GM12873 (cell line): ENCODE results near the gene REG1B.
A peak's percentile ranks its signal among the peaks of the same experiment; 100 is the strongest.

Experiments used
- TF ChIP-seq, protein P1 (sequence below): IDR thresholded peaks from 2 replicates; pipeline ENCODE4 v1.5.1; 2012; ENCODE audit warnings: low read depth, mild to moderate bottlenecking, moderate library complexity, low read length, control low read depth; ENCODE audit not compliant: insufficient read depth; ENCODE audit errors: missing control alignments

REG1B gene

DNA sequence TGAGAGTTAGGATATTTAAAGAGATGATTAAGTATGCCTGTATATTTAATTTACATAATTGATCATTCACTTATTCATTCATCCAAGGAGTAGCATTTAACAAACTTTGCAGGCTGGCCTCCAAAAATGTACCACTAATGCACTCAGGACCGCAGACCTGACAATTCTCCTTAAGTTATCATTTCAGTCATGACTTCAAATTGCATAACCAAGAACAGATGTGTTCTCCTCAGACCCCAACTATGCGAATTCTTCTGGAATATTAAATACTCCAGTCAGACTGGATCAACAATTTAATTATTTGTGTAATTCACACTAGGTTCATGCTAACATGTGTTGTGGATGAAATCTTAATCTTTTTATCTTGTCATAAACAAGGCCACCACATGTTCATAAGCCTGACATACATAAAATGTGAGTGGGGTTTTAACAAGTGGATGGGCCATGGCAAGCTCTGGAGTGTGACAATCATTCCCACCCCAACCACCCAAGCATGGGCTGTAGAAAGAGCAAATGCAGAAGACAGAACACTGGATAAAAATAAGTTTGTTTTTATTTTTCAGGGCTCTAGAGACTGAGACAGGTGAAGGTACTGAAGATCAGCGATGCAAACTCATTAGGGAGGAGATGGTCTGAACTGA is 3.2 kb downstream of the REG1B start:
- TF ChIP-seq, protein P1, sequence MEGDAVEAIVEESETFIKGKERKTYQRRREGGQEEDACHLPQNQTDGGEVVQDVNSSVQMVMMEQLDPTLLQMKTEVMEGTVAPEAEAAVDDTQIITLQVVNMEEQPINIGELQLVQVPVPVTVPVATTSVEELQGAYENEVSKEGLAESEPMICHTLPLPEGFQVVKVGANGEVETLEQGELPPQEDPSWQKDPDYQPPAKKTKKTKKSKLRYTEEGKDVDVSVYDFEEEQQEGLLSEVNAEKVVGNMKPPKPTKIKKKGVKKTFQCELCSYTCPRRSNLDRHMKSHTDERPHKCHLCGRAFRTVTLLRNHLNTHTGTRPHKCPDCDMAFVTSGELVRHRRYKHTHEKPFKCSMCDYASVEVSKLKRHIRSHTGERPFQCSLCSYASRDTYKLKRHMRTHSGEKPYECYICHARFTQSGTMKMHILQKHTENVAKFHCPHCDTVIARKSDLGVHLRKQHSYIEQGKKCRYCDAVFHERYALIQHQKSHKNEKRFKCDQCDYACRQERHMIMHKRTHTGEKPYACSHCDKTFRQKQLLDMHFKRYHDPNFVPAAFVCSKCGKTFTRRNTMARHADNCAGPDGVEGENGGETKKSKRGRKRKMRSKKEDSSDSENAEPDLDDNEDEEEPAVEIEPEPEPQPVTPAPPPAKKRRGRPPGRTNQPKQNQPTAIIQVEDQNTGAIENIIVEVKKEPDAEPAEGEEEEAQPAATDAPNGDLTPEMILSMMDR, result no peak

DNA sequence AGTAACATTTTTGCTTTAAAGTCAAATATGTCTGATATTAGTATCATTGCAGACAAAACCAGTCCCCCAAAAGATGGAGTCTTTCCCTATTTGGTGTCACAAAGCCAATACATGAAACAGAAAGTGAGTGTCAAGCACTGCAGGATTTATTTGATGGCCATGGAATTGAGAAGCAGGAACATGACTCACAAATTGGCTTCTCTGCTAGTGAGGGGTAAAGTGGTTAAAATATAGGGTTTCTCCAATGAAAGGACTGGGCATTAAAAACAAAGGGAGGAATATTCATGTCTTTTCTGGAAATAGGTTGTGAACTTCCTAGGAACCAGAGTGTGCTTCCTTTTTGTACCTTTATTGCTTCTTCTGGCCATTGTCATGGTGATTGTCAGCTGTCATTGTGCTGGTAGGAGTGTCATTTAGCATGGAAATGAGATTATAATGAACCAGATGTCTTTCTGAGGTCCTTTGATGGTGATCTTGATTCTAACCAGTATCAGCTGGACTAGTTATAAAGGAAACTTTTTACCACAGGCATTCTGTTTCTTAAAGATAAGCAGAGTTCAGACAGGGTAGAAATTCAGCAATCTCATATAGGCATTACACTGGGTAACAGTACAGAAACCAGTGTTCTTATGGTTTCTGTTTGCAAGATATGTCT is 4.1 kb downstream of the REG1B start:
- TF ChIP-seq, protein P1, result no peak

DNA sequence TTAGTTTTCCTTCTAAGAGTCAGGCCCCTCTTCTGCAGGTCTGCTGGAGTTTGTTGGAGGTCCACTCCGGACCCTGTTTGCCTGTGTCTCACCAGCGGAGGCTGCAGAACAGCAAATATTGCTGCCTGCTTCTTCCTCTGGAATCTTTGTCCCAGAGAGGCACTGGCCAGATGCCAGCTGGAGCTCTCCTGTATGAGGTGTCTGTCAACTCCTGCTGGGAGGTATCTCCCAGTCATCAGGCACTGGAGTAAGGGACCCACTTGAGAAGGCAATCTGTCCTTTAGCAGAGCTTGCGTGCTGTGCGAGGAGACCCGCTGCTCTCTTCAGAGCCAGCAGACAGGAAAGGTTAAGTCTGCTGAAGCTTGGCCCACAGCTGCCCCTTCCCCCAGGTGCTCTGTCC is 4.8 kb downstream of the REG1B start:
- TF ChIP-seq, protein P1, result no peak

DNA sequence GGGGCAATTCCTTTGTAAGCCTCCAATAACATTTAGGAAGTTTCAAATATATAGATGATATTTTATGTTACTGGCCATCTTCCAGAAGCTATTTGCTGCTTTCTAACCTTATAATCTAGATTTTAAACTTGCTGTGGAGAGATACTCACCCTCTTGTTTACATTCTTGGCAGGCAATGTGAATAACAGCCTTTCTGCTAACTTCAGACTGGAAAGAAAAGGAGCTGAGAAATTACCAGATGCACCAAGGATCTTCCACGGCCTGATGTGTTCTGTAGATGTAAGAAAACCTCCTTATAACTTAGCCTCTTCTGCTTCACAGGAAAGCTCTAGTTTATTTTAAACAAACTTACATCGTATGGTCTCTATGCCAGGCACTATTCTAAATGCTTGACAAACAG is 16.7 kb downstream of the REG1B start:
- TF ChIP-seq, protein P1, result no peak

DNA sequence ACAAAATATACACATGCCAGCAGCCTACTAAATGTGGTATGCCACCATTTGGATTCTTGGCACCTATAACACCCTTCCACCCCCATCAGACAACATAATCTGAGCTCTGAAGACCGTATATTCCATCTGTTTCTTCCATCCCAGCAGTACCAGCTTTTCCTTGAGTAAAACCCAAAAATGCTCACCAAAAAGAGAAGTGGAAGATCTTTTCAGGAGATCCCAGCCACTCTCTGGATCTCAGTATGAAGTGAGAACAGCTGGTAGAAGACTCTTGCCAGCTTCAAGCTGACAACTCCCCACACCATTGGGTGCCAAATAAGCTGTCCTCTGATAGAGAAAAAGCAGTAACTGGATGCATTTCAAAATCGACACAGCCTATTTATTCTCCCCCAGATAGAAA is 22.6 kb downstream of the REG1B start:
- TF ChIP-seq, protein P1, result no peak

DNA sequence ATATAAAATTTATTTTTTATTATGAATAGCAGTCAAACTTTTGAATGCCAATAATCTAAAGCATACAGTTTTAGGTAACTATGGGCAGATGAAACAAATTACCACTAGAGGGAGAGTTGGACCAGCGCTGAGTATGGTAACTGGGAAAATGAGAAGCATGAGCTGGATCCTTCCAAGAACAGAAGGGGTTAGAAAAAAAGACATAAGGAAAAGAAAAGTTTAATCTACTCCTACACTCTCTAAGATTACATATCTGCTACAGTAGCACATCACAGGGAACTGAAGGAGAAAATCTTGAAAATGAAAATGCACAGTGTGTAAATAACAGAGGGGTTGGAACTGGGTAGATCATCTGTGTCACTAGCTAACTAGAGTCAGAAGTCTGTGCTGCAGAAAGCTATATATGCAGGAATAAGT is 46.8 kb downstream of the REG1B start:
- TF ChIP-seq, protein P1, result peak; percentile 39

DNA sequence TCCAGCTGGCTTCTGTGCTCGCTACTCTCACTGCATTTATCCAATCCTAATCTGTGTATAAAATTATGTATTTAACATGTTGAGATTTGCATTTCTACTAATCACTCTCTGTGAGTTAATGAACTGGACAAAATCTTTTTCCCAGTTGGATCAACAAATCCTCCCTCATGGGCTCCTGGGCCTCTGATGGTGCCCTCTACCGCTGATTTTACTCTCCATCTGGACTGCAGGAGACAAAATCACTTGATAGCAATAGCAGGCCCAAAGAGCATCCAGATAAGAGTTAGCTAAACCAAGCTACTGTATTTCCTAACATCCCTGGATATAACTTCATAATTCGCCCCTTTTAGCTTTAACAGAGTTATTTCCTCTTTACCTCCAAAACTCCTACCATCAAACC is 47.8 kb downstream of the REG1B start:
- TF ChIP-seq, protein P1, result no peak
